GM10248 (cell line): Measurements from ENCODE around the gene MIA3.

Source experiments
- CTCF ChIA-PET: fragments of 300-600 bp; sonication (Branson Sonifier 250); formaldehyde crosslinking; extraction: SDS; loops from one replicate; lab custom pipeline; 2021; ENCODE audit warnings: antibody characterized with exemption; lab: Yijun Ruan, JAX
- POLR2A ChIA-PET: fragments of 350-650 bp; sonication (Branson Sonifier 250); formaldehyde crosslinking; extraction: SDS; loops from one replicate; lab custom pipeline; 2020; ENCODE audit warnings: antibody characterized with exemption; lab: Yijun Ruan, JAX
- DNase-seq: peaks from one replicate; pipeline ENCODE4 v3.0.0; 2012; ENCODE audit errors: extremely low spot score
- CTCF ChIP-seq: IDR thresholded peaks from 2 replicates; pipeline ENCODE4 v1.5.1; 2012; ENCODE audit warnings: mild to moderate bottlenecking, low read depth; ENCODE audit errors: extremely low read depth, missing control alignments, control extremely low read depth

The MIA3 gene

GRCh38 chr1:222712253-222713090 lies 94.6 kb downstream of the MIA3 start, which contains the start of the genes AIDA and BROX:
Gene AIDA (minus strand): TSS chr1:222712491. CDS start chr1:222712317, 174 bp downstream.
Gene BROX (plus strand): TSS chr1:222712564. CDS start chr1:222715700, 3,136 bp downstream.
- TF ChIP-seq CTCF, result no peak
- CTCF ChIA-PET, result interaction anchor here (1.5 to 1.7 kb wide), 4 partner anchors 9 to 248 kb away, joined by 3 to 6 read pairs (median 4); no protein-coding TSS in a partner anchor
- POLR2A ChIA-PET, result interaction anchor here (1.1 kb wide), 1 partner anchor 68 kb away, joined by 4 read pairs; no protein-coding TSS in a partner anchor

GRCh38 chr1:222713091-222713961 lies 95.4 kb downstream of the MIA3 start:
- peak; percentile 87 for DNase-seq
- POLR2A ChIA-PET, result interaction anchor here (0.6 to 1.1 kb wide), 2 partner anchors 69 to 948 kb away, joined by 3 to 4 read pairs; no protein-coding TSS in a partner anchor
- CTCF ChIA-PET, result interaction anchor here (1.5 to 1.7 kb wide), 4 partner anchors 8 to 249 kb away, joined by 3 to 6 read pairs (median 4); no protein-coding TSS in a partner anchor
- TF ChIP-seq CTCF, result no peak

More at GRCh38 chr1:222712253-222713090, 94.6 kb downstream of the MIA3 start, which contains the start of the genes AIDA and BROX:
- DNase-seq, result peak; percentile 94

- TF ChIP-seq CTCF, result no peak
Measured at GRCh38 chr1:222716393-222716792, 98.5 kb downstream of the MIA3 start.

More at GRCh38 chr1:222716393-222716792, 98.5 kb downstream of the MIA3 start:
- ChIA-PET POLR2A (no interaction called here), CTCF (interaction anchor here (1.2 to 1.8 kb wide), 2 partner anchors 9 to 12 kb away, joined by 3 to 8 read pairs; no protein-coding TSS in a partner anchor)
- DNase-seq, result no peak
